OCI-LY7 (cell line): ENCODE data around the gene ADAMTSL4. TPM values are rescaled to one million over a fixed set of nuclear protein-coding genes. Genes with fewer than 3 reads are reported as not detected.
"Not testable (repeated sequence)": the region's sequence is repeated elsewhere in the genome, so short reads cannot be mapped to it uniquely, and the experiment has no call there.

Experiments used
- BruUV-seq: library from RNA; stranded (reverse); fragments of 400-500 nt; replicated peaks from 2 replicates; lab custom pipeline; 2021; lab: Mats Ljungman, UMichigan
- CTCF ChIA-PET: fragments of 300-600 bp; sonication (Branson Sonifier 250); formaldehyde crosslinking; loops from one replicate; lab custom pipeline; 2022; ENCODE audit warnings: antibody characterized with exemption; ENCODE audit not compliant: unreplicated experiment; lab: Charles Lee
- POLR2A ChIA-PET: fragments of 300-600 bp; sonication (Branson Sonifier 250); formaldehyde crosslinking; loops from one replicate; lab custom pipeline; 2022; ENCODE audit warnings: antibody characterized with exemption; lab: Charles Lee
- DNase-seq: peaks from one replicate; pipeline ENCODE4 v3.0.0-alpha.2; 2015; ENCODE audit warnings: low spot score
- H2AFZ ChIP-seq: fragments of 200-600 bp; sonication (generic), shearing (Covaris generic); 2 replicates; pipeline ENCODE4 v1.6.1; 2014; ENCODE audit warnings: mild to moderate bottlenecking, antibody characterized with exemption, low read length, moderate library complexity
- H3K27ac ChIP-seq: fragments of 200-600 bp; sonication (generic); 2 replicates; pipeline ENCODE4 v1.5.1; 2014; ENCODE audit warnings: mixed run types, low read depth, mild to moderate bottlenecking, moderate library complexity, low read length, inconsistent platforms; ENCODE audit not compliant: poor library complexity, severe bottlenecking
- H3K36me3 ChIP-seq: fragments of 200-600 bp; sonication (generic); 2 replicates; pipeline ENCODE4 v1.6.1; 2014; ENCODE audit warnings: mild to moderate bottlenecking, antibody characterized with exemption, low read length, moderate library complexity, mixed read lengths; ENCODE audit not compliant: insufficient read depth
- H3K4me1 ChIP-seq: fragments of 200-600 bp; sonication (generic); 2 replicates; pipeline ENCODE4 v1.5.1; 2014; ENCODE audit warnings: mild to moderate bottlenecking, low read length; ENCODE audit not compliant: insufficient read depth, poor library complexity, severe bottlenecking
- H3K4me2 ChIP-seq: fragments of 200-600 bp; sonication (generic); 2 replicates; pipeline ENCODE4 v1.6.1; 2014; ENCODE audit warnings: mild to moderate bottlenecking, low read length
- H3K4me3 ChIP-seq: fragments of 200-600 bp; sonication (generic); 2 replicates; pipeline ENCODE4 v1.5.1; 2014; ENCODE audit warnings: mild to moderate bottlenecking, low read depth, low read length; ENCODE audit not compliant: poor library complexity, severe bottlenecking
- H3K79me2 ChIP-seq: fragments of 200-600 bp; sonication (generic); 2 replicates; pipeline ENCODE4 v1.6.1; 2016; ENCODE audit warnings: low read depth, mild to moderate bottlenecking, low read length, moderate library complexity, mixed read lengths; ENCODE audit not compliant: insufficient read depth
- H3K9me2 ChIP-seq: fragments of 200-600 bp; sonication (generic); 2 replicates; pipeline ENCODE4 v1.6.1; 2016; ENCODE audit warnings: mild to moderate bottlenecking, low read length, mixed read lengths; ENCODE audit not compliant: insufficient read depth
- H3K9me3 ChIP-seq: fragments of 200-600 bp; sonication (generic); 2 replicates; pipeline ENCODE4 v1.6.1; 2014; ENCODE audit warnings: mild to moderate bottlenecking, mixed run types, low read length, mixed read lengths
- H4K20me1 ChIP-seq: fragments of 200-600 bp; sonication (generic); 2 replicates; pipeline ENCODE4 v1.6.1; 2014; ENCODE audit warnings: mild to moderate bottlenecking, antibody characterized with exemption, low read length, moderate library complexity, mixed read lengths; ENCODE audit not compliant: insufficient read depth
- CTCF ChIP-seq: fragments of 200-600 bp; sonication (generic); conservative IDR thresholded peaks from 2 replicates; pipeline ENCODE4 v1.5.1; 2014; ENCODE audit warnings: mild to moderate bottlenecking, antibody characterized with exemption, low read length, moderate library complexity, mixed read lengths
- EZH2phosphoT487 ChIP-seq: fragments of 200-600 bp; sonication (generic); IDR thresholded peaks from 2 replicates; pipeline ENCODE4 v1.6.1; 2018; ENCODE audit warnings: low read depth, borderline replicate concordance, mild to moderate bottlenecking, mixed run types, antibody characterized with exemption, low read length, moderate library complexity, mixed read lengths
- intact Hi-C: fragments of 100-400 bp; cut with micrococcal nuclease; formaldehyde crosslinking; loops from one replicate; pipeline ENCODE4 v1.10.0; 2022; ENCODE audit not compliant: unreplicated experiment
- total RNA-seq, 2 experiments: library from RNA; depleted of rRNA in 1 of 2; stranded (reverse); fragments of >200 nt in 1 of 2; shearing (Covaris generic) in 1 of 2; gene quantifications; 2 replicates each; pipeline ENCODE4 v1.2.3, GENCODE V29; 2014 to 2022

Gene ADAMTSL4
- total RNA-seq, 2 experiments from 2014 or later = not detected

GRCh38 chr1:150596976-150597375 lies 47.8 kb downstream of the ADAMTSL4 start:
- Histone ChIP-seq H3K4me2 (no peak overlapping the region), H3K4me3 (no peak overlapping the region), H3K27ac (no peak overlapping the region), H3K9me2 (no peaks in the 10 kb centered on the region), H4K20me1 (no peaks in the 10 kb centered on the region), H3K79me2 (no peaks in the 10 kb centered on the region), H3K4me1 (no peaks in the 10 kb centered on the region), H3K36me3 (peaks cover 4% of the 10 kb centered on the region; the same call in 1 of the 2 replicates), H2AFZ (no peak overlapping the region), H3K9me3 (no peaks in the 10 kb centered on the region)
- BruUV-seq = no TSS peak
- POLR2A ChIA-PET = interaction anchor here (0.8 to 1.5 kb wide), 3 partner anchors 10 to 31 kb away, joined by 3 read pairs; partner anchors contain the start of gene MCL1
- TF ChIP-seq CTCF (no peak), EZH2phosphoT487 (no peak)
- intact Hi-C loops = no loop called here
- DNase-seq = no peak
- CTCF ChIA-PET = no interaction called here

GRCh38 chr1:150598346-150598745 lies 49.1 kb downstream of the ADAMTSL4 start:
- DNase-seq, H4K20me1 ChIP-seq, H3K9me2 ChIP-seq, CTCF ChIA-PET, H3K27ac ChIP-seq, H3K4me3 ChIP-seq, H2AFZ ChIP-seq, H3K79me2 ChIP-seq, H3K36me3 ChIP-seq, BruUV-seq, H3K4me2 ChIP-seq, intact Hi-C loops, H3K9me3 ChIP-seq, H3K4me1 ChIP-seq: not testable (repeated sequence)
- POLR2A ChIA-PET = interaction anchor here (1.2 kb wide), 1 partner anchor 8 kb away, joined by 3 read pairs; no protein-coding TSS in a partner anchor

GRCh38 chr1:150601540-150601939 lies 52.3 kb downstream of the ADAMTSL4 start:
- Histone ChIP-seq H3K4me3 (no peak overlapping the region), H3K4me2 (no peak overlapping the region), H3K27ac (no peak overlapping the region), H3K4me1 (peaks cover 7% of the 10 kb centered on the region), H3K9me3 (no peaks in the 10 kb centered on the region), H4K20me1 (no peaks in the 10 kb centered on the region), H3K79me2 (no peaks in the 10 kb centered on the region), H2AFZ (no peak overlapping the region), H3K36me3 (peaks cover 4% of the 10 kb centered on the region; the same call in 1 of the 2 replicates), H3K9me2 (no peaks in the 10 kb centered on the region)
- intact Hi-C loops = no loop called here
- DNase-seq = no peak
- BruUV-seq = no TSS peak
- CTCF ChIA-PET = no interaction called here
- TF ChIP-seq EZH2phosphoT487 (no peak), CTCF (no peak)
- POLR2A ChIA-PET = interaction anchor here (0.8 kb wide), 1 partner anchor 14 kb away, joined by 3 read pairs; no protein-coding TSS in a partner anchor

- DNase-seq, H3K9me3 ChIP-seq, CTCF ChIA-PET, H3K4me2 ChIP-seq, H2AFZ ChIP-seq, H3K79me2 ChIP-seq, H3K4me1 ChIP-seq, H4K20me1 ChIP-seq, BruUV-seq, H3K27ac ChIP-seq, intact Hi-C loops, H3K9me2 ChIP-seq, H3K4me3 ChIP-seq, H3K36me3 ChIP-seq: not testable (repeated sequence)
- POLR2A ChIA-PET = interaction anchor here (0.7 kb wide), 3 partner anchors 27 to 372 kb away, joined by 3 to 4 read pairs (median 4); no protein-coding TSS in a partner anchor
Observed at GRCh38 chr1:150602372-150602771, 53.2 kb downstream of the ADAMTSL4 start.
